GM23338 (cell line): ENCODE measurements around the gene ADAMTS15. TPM values are rescaled to one million over a fixed set of nuclear protein-coding genes. Genes with fewer than 3 reads are reported as not detected.
A peak's percentile ranks its signal among the peaks of the same experiment; 100 is the strongest.

Experiments
- ATAC-seq: fragments of 200-7000 bp; cut with Tn5 transposase; 3 replicates; pipeline ENCODE4 v1.9.1; 2020
- DNase-seq: peaks from one replicate; pipeline ENCODE4 v3.0.0-alpha.2; 2015; ENCODE audit warnings: low spot score
- H2AFZ ChIP-seq: fragments of 200-600 bp; sonication (generic); 2 replicates; pipeline ENCODE4 v1.8.0; 2016; ENCODE audit warnings: antibody characterized with exemption, mild to moderate bottlenecking, moderate library complexity
- H3F3A ChIP-seq: fragments of 200-600 bp; sonication (generic); replicated peaks from 2 replicates; pipeline ENCODE4 v1.8.0; 2017; ENCODE audit warnings: antibody characterized with exemption, mixed run types, low read depth
- H3K27ac ChIP-seq: fragments of 200-600 bp; sonication (generic); 2 replicates; pipeline ENCODE4 v1.6.1; 2016; ENCODE audit warnings: low read depth
- H3K27me3 ChIP-seq: fragments of 200-600 bp; sonication (generic); 2 replicates; pipeline ENCODE4 v1.8.0; 2016; ENCODE audit warnings: mild to moderate bottlenecking, mixed run types, moderate library complexity; ENCODE audit not compliant: insufficient read depth
- H3K36me3 ChIP-seq: fragments of 200-600 bp; sonication (generic); 2 replicates; pipeline ENCODE4 v1.8.0; 2016; ENCODE audit warnings: mild to moderate bottlenecking; ENCODE audit not compliant: insufficient read depth
- H3K4me1 ChIP-seq: fragments of 200-600 bp; sonication (generic); 2 replicates; pipeline ENCODE4 v1.8.0; 2016; ENCODE audit warnings: mild to moderate bottlenecking, moderate library complexity; ENCODE audit not compliant: insufficient read depth
- H3K4me2 ChIP-seq: fragments of 200-600 bp; sonication (generic); 2 replicates; pipeline ENCODE4 v1.7.1; 2017; ENCODE audit warnings: mixed run types
- H3K4me3 ChIP-seq: fragments of 200-600 bp; sonication (generic); 2 replicates; pipeline ENCODE4 v1.6.1; 2016; ENCODE audit warnings: mixed run types
- H3K79me2 ChIP-seq: fragments of 200-600 bp; sonication (generic); replicated peaks from 2 replicates; pipeline ENCODE4 v1.8.0; 2017; ENCODE audit warnings: mild to moderate bottlenecking; ENCODE audit not compliant: insufficient read depth
- H3K9me2 ChIP-seq: fragments of 200-600 bp; sonication (generic); 2 replicates; pipeline ENCODE4 v1.8.0; 2017; ENCODE audit not compliant: insufficient read depth
- H4K20me1 ChIP-seq: fragments of 200-600 bp; sonication (generic); replicated peaks from 2 replicates; pipeline ENCODE4 v1.8.0; 2017; ENCODE audit warnings: mild to moderate bottlenecking; ENCODE audit not compliant: insufficient read depth
- H3K27ac Mint-ChIP-seq: 2 replicates; pipeline ENCODE4 v1.8.0; 2020; ENCODE audit warnings: inconsistent platforms, mild to moderate bottlenecking, moderate library complexity, mixed read lengths
- H3K27me3 Mint-ChIP-seq: 3 replicates; pipeline ENCODE4 v1.8.0; 2022; ENCODE audit warnings: low read depth, mild to moderate bottlenecking, moderate library complexity, mixed read lengths, inconsistent platforms; ENCODE audit not compliant: insufficient read depth, poor library complexity
- H3K36me3 Mint-ChIP-seq: 3 replicates; pipeline ENCODE4 v1.8.0; 2021; ENCODE audit warnings: low read depth, mild to moderate bottlenecking, inconsistent platforms, moderate library complexity, mixed read lengths
- H3K4me1 Mint-ChIP-seq: 3 replicates; pipeline ENCODE4 v1.8.0; 2020; ENCODE audit warnings: mild to moderate bottlenecking, inconsistent platforms, mixed read lengths
- H3K4me3 Mint-ChIP-seq: 3 replicates; pipeline ENCODE4 v1.8.0; 2021; ENCODE audit warnings: moderate library complexity, mild to moderate bottlenecking, inconsistent platforms, mixed read lengths
- H3K9me3 Mint-ChIP-seq: 3 replicates; pipeline ENCODE4 v1.8.0; 2020; ENCODE audit warnings: moderate library complexity, mild to moderate bottlenecking, inconsistent platforms, mixed read lengths
- CTCF ChIP-seq, 2 experiments: fragments of 200-600 bp in 1 of 2; sonication (generic) in 1 of 2; conservative IDR thresholded peaks; 2 replicates each; pipeline versions ENCODE4 v1.5.1 to v1.6.1; 2016 to 2017; ENCODE audit warnings: antibody characterized with exemption in 2 of 2, low read depth in 2 of 2, mild to moderate bottlenecking in 2 of 2, moderate library complexity in 1 of 2
- EZH2phosphoT487 ChIP-seq: fragments of 200-600 bp; sonication (generic); IDR thresholded peaks from one replicate; pipeline ENCODE4 v1.8.1; 2018; ENCODE audit warnings: antibody characterized with exemption; ENCODE audit not compliant: unreplicated experiment
- JUNB ChIP-seq: IDR thresholded peaks from one replicate; pipeline ENCODE4 v1.6.1; 2016; ENCODE audit warnings: antibody characterized with exemption; ENCODE audit not compliant: unreplicated experiment
- NANOG ChIP-seq: IDR thresholded peaks from 2 replicates; pipeline ENCODE4 v1.6.1; 2016; ENCODE audit warnings: antibody characterized with exemption, borderline replicate concordance
- POLR2AphosphoS5 ChIP-seq: IDR thresholded peaks from 2 replicates; pipeline ENCODE4 v1.6.1; 2016; ENCODE audit warnings: antibody characterized with exemption, low read depth
- REST ChIP-seq: IDR thresholded peaks from one replicate; pipeline ENCODE4 v1.6.1; 2018; ENCODE audit warnings: antibody characterized with exemption; ENCODE audit not compliant: unreplicated experiment
- ZNF462 ChIP-seq: fragments of 250-450 bp; sonication (Bioruptor Pico); IDR thresholded peaks from 2 replicates; pipeline ENCODE4 v1.5.0; 2020; ENCODE audit warnings: mild to moderate bottlenecking, moderate library complexity
- polyA plus RNA-seq: library from polyadenylated mRNA; unstranded; fragments of >200 nt; fragmentation: Nextera tagmentation; extraction: Ambion mirVana; gene quantifications from 2 replicates; pipeline ENCODE4 v1.2.1, GENCODE V29; 2016
- total RNA-seq: library from RNA; depleted of rRNA; stranded (reverse); fragments of >200 nt; shearing (Covaris generic); gene quantifications from 2 replicates; pipeline ENCODE4 v1.2.3, GENCODE V29; 2014

ADAMTS15 gene
- total and polyA plus RNA-seq, 2 experiments from 2014 or later: 0.42 to 5.6 TPM

GRCh38 chr11:130442737-130443136 is 5.7 kb upstream of the ADAMTS15 start:
- Mint-ChIP-seq H3K27me3 (peaks cover 16% of the 10 kb centered on the region), H3K4me1 (no peaks in the 10 kb centered on the region; the same call in 2 of the 3 replicates), H3K27ac (no peak overlapping the region), H3K36me3 (no peaks in the 10 kb centered on the region), H3K4me3 (no peak overlapping the region), H3K9me3 (peaks cover 11% of the 10 kb centered on the region; the same call in 1 of the 3 replicates)
- no peak overlapping the region for H2AFZ ChIP-seq
- no peak overlapping the region for H3K4me3 ChIP-seq
- peaks cover 8% of the 10 kb centered on the region; the same call in 1 of the 2 replicates for H3K27me3 ChIP-seq
- H3K9me2 ChIP-seq: peaks cover 9% of the 10 kb centered on the region; the same call in 1 of the 2 replicates
- H3K79me2 ChIP-seq: no peaks in the 10 kb centered on the region
- H3F3A ChIP-seq: 0 out of 2 replicates have a peak, but pooled peaks cover 3% of the 10 kb centered on the region
- ATAC-seq: no peak
- no peaks in the 10 kb centered on the region for H3K36me3 ChIP-seq
- H3K27ac ChIP-seq: no peak overlapping the region
- no peaks in the 10 kb centered on the region for H4K20me1 ChIP-seq
- no peak for TF ChIP-seq CTCF (conservative IDR thresholded peaks at IDR 0.05; ENCODE audit: low read depth in 2 of 2)
- no peak overlapping the region for H3K4me2 ChIP-seq
- DNase-seq: no peak
- no peaks in the 10 kb centered on the region for H3K4me1 ChIP-seq

GRCh38 chr11:130445788-130446187 is 2.7 kb upstream of the ADAMTS15 start:
- H3K36me3 Mint-ChIP-seq: peaks cover 3% of the 10 kb centered on the region; the same call in 1 of the 3 replicates
- TF ChIP-seq ZNF462 (CRISPR knock-in tag): no peak
- no peak for TF ChIP-seq REST
- TF ChIP-seq CTCF (conservative IDR thresholded peaks at IDR 0.05; ENCODE audit: low read depth in 2 of 2): no peak
- TF ChIP-seq EZH2phosphoT487: no peak
- TF ChIP-seq POLR2AphosphoS5: no peak
- no peak for TF ChIP-seq NANOG
- no peak for TF ChIP-seq JUNB

More at GRCh38 chr11:130445788-130446187, 2.7 kb upstream of the ADAMTS15 start:
- Histone ChIP-seq H4K20me1 (no peaks in the 10 kb centered on the region), H3K36me3 (no peaks in the 10 kb centered on the region), H3K27ac (no peak overlapping the region), H3F3A (0 out of 2 replicates have a peak, but pooled peaks cover 10% of the 10 kb centered on the region), H3K27me3 (peaks cover 25% of the 10 kb centered on the region), H3K79me2 (no peaks in the 10 kb centered on the region), H3K4me1 (no peaks in the 10 kb centered on the region), H2AFZ (peak overlapping the region; percentile 93), H3K9me2 (peaks cover 9% of the 10 kb centered on the region; the same call in 1 of the 2 replicates), H3K4me3 (no peak overlapping the region), H3K4me2 (no peak overlapping the region)
- no peak for ATAC-seq
- DNase-seq: peak; percentile 42
- H3K27me3 Mint-ChIP-seq: peaks cover 41% of the 10 kb centered on the region
- peaks cover 5% of the 10 kb centered on the region for H3K4me1 Mint-ChIP-seq
- H3K27ac Mint-ChIP-seq: no peak overlapping the region
- no peak overlapping the region for H3K4me3 Mint-ChIP-seq
- peaks cover 4% of the 10 kb centered on the region; the same call in 1 of the 3 replicates for H3K9me3 Mint-ChIP-seq
